K562 (cell line): ENCODE results near the gene ADARB2.

Experiments
- CTCF ChIP-seq, 3 experiments: IDR thresholded peaks in 2 of 3; conservative IDR thresholded peaks in 1 of 3; 2 replicates each; pipeline ENCODE4 v1.5.1; 2011 to 2012; ENCODE audit warnings: low read length in 3 of 3, mild to moderate bottlenecking in 3 of 3, control low read depth in 2 of 3, improper control_type of control experiment in 1 of 3, inconsistent platforms in 1 of 3, low read depth in 1 of 3, mixed read lengths in 1 of 3, moderate library complexity in 1 of 3; ENCODE audit not compliant: insufficient read depth in 2 of 3
- POLR3A ChIP-seq: IDR thresholded peaks from 2 replicates; pipeline ENCODE4 v1.6.1; 2011; ENCODE audit warnings: borderline replicate concordance, mild to moderate bottlenecking, moderate library complexity; ENCODE audit not compliant: insufficient read length, insufficient read depth; ENCODE audit errors: extremely low read depth
- SREBF1 ChIP-seq: fragments of 150-350 bp; IDR thresholded peaks from 2 replicates; pipeline ENCODE4 v1.6.1; 2014; ENCODE audit warnings: antibody characterized with exemption, low read depth, low read length, borderline replicate concordance
- THRB ChIP-seq: fragments of 450-650 bp; formaldehyde crosslinking; conservative IDR thresholded peaks from 2 replicates; pipeline ENCODE4 v1.4.0; 2022; ENCODE audit warnings: mild to moderate bottlenecking, missing genetic modification characterization
- ZBTB1 ChIP-seq: sonication (generic); formaldehyde crosslinking; IDR thresholded peaks from 2 replicates; pipeline ENCODE4 v1.8.1; 2023; ENCODE audit warnings: missing genetic modification reagents, low read depth, mild to moderate bottlenecking, borderline replicate concordance
- ZNF239 ChIP-seq: fragments of 250-450 bp; sonication (Bioruptor Pico); IDR thresholded peaks from 2 replicates; pipeline ENCODE4 v1.4.0; 2020; ENCODE audit warnings: mild to moderate bottlenecking
- TF ChIP-seq, protein P1 (sequence below), 2 experiments: fragments of 450-650 bp in 1 of 2; sonication (generic) in 1 of 2; formaldehyde crosslinking; conservative IDR thresholded peaks; 2 replicates each; pipeline versions ENCODE4 v1.4.0 to v1.8.1; 2020 to 2022; ENCODE audit warnings: mild to moderate bottlenecking in 1 of 2, missing genetic modification reagents in 1 of 2

GRCh38 chr10:1632596-1632995, 104.7 kb downstream of the ADARB2 start:
- no peak for TF ChIP-seq THRB (CRISPR knock-in tag)
- TF ChIP-seq, protein P1, sequence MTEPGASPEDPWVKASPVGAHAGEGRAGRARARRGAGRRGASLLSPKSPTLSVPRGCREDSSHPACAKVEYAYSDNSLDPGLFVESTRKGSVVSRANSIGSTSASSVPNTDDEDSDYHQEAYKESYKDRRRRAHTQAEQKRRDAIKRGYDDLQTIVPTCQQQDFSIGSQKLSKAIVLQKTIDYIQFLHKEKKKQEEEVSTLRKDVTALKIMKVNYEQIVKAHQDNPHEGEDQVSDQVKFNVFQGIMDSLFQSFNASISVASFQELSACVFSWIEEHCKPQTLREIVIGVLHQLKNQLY (CRISPR knock-in tag; conservative IDR thresholded peaks at IDR 0.05), result no peak
- no peak for TF ChIP-seq ZNF239 (CRISPR knock-in tag)
- TF ChIP-seq ZBTB1 (CRISPR knock-in tag), result no peak
- TF ChIP-seq POLR3A, result no peak
- TF ChIP-seq CTCF (IDR thresholded peaks at IDR 0.05 in 2 of 3, conservative IDR thresholded peaks at IDR 0.05 in 1 of 3; ENCODE audit: insufficient read depth in 2 of 3, low read depth in 1 of 3, low read length in 3 of 3), result no peak
- no peak for TF ChIP-seq SREBF1
